GM18867 (cell line): ENCODE results near the gene MFAP2.

Experiments
- ATAC-seq: cut with Tn5 transposase; IDR thresholded peaks from one replicate; pipeline ENCODE4 v1.9.1; 2021; ENCODE audit warnings: mild to moderate bottlenecking, moderate library complexity; ENCODE audit not compliant: unreplicated experiment

The MFAP2 gene

DNA sequence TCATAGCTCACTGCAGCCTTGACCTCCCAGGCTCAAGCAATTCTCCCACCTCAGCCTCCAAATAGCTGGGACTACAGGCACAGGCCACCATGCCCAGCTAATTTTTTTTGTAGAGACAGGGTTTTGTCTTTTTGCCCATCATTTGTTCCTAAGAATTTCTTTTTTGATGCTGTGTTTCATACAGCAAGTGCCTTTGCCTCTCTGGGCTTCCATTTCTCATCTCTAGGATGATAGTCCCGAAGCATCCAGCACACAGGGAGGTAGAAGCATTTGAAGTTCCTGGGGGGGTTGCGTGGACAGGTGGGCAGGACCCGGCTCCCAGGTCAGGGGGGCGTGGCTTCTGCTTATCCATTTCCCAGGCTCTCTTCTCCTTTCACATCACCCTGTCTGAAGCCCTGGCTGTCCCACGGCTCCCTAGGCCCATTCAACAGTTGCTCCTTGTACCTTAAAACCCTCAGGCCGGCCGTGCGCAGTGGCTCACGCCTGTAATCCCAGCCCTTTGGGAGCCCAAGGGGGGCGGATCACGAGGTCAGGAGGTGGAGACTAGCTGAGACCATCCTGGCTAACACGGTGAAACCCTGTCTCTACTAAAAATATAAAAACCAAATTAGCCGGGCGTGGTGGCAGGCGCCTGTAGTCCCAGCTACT, 27.9 kb upstream of the MFAP2 start:
- no peak for ATAC-seq

GRCh38 chr1:17007121-17007520, 26.7 kb upstream of the MFAP2 start:
- ATAC-seq, result no peak

DNA sequence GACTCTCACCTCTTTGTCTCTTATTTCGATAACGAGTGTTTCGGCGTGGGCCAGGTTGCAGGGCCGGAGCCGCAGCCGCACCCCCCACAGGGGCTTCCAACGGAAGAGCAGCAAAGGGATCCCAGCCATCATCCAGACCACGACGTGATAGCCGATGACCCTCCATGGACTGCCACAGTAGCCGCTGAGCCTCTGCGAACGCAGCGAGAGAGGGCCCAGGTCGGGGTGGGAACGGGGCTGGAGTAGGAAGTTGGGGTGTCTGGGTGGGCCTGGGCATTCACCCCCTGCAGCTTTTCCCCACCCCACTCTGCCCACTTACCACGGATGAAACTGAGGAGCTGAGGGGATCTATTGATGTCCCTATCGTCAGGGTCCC, 24.9 kb upstream of the MFAP2 start:
- ATAC-seq, result no peak

DNA sequence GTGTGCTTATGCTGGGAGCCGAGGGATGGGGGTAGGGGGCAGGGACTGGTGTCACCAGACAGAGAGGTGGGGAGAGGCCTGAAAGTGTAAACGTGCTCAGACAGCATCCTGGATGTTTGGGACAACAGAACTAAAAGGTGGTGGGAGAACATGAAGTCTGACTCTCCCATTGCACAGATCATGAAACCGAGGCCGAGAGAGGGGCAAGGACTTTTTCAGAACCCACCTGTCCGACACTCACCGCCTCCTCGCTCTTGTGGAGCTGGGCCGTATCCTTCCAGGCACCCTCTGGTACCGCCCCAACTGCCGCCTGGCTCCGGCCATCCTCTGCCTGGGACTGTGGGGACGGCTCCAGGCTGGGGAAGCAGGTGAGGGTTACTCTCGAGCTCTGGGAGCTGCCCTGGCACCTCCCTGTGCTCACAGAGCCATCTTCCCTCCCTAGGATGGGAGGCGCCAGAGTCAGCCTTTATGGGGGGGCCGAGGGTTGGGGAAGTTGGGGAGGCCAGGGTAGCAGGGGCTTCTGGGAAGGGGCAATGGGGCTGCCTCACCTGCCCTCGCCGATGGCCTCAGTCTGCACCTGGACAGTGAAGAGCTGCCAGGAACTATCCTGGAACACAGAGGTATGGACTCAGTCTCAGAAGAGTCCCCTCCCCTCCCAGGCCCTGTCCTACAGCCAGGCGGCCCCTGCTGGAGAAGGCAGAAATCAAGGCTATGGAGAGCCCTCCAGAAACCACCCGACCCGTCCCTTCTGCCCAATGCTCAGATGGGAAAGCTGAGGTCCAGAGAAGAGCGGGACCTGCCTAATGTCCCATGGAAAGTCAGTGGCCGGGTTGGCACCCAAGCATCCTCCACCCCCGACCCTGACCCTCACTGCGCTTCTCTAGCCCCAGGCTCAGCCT, 24.3 kb upstream of the MFAP2 start:
- ATAC-seq, result no peak

DNA sequence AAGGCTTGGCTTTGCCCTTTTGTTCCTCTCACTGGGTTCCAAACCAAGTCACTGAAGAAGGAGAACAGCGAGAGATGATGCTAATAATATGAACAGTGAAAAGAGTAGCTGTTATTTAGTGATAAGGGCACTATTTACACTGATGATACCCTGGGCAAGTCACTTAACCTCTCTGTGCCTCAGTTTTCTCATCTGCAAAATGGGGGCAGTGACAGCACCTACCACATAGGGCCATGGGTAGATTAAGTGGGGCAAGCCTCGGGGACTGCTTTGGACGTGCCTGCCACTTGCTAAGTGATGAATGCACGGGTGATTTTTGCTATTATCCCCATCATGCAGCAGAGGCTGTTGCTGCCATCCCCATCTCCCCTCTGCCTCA, 22.1 kb upstream of the MFAP2 start:
- no peak for ATAC-seq

GRCh38 chr1:17001760-17002523, 21.5 kb upstream of the MFAP2 start:
- ATAC-seq, result no peak

GRCh38 chr1:16999863-17000262, 19.4 kb upstream of the MFAP2 start:
- no peak for ATAC-seq

- no peak for ATAC-seq
Measured at GRCh38 chr1:16998589-16998988, 18.2 kb upstream of the MFAP2 start.

DNA sequence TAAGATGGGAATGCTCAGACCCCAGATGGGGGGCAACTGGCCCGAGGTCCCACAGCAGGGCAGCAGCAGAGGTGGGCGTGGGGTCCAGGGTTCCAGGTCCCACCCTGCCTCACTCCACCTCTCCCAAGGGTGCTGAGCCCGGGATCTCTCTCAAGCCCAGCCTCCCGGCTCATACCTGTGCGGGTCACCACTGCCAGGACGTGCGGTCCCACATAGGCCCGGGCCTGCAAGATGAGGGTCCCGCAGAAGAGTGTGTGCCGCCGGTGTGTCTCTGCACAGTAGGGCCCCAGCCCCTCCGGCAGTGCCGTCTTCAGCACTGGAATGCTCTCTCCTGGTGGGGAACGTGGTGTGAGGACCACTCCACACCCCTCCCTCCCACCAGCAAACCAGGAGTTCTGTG, 16.4 kb upstream of the MFAP2 start:
- no peak for ATAC-seq

DNA sequence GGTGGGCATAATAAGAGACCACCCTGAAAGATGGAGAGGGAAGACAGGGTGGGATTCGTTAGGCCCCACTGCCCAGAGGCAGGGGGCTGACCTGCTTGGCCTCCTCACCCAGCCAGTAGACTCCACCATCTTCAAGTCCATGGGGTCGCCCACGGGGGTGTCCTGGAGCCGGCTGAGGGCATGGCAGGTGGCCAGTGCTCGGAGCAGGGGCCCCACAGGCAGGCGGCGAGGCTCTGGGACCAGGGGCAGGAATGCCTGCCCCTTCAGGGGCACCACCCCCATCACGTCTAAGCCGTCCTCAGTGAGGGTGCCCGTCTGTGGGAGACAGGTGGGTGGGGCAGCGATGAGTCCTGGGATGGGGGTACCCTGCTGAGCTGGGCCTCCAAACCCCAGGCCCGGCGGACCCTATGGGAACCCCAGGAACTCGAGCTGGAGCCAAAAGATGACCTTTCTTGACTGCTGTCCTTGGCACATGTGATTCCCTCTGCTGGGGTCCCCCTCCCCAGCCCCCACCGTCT, 13.2 kb upstream of the MFAP2 start:
- no peak for ATAC-seq

- no peak for ATAC-seq
Measured at GRCh38 chr1:16992675-16993074, 12.3 kb upstream of the MFAP2 start.

DNA sequence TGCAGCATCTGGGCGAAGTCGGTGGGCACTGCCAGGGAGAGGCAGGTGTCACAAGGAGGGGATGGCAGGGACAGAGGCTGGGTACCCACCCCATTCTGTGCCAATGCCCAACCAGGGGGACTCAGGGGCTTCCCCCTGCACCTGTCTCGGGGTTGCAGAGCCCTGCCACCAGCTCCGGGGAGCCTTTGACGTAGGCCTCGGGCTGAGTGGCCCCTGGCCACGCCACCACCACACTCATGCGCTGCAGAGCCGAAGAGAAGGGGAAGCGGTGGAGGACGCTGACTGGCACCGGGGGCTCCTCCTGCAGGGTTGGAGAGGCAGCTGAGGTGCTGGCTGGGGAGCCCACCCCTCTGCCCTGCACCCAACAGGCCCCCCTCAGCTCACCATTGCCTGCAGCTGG, 11.7 kb upstream of the MFAP2 start:
- no peak for ATAC-seq

DNA sequence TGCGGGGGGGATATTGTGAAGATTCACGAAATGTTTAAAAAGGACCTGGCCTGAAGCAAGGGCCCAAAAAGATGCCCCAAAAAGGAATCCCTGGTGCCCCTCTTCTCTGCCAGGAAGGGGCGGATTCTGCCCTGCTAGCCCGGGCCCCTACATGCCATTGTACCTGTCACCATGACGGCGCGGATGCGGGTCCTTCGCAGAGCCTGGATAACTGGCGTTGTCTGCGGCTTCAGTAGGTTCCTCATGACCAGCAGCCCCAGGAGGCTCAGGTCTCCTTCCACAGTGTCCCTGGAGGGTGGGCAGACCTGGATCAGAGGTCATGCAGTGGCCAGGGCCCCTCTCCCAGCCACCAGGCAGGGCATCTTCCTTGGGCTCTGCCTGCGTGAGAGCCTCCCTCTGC, 11.2 kb upstream of the MFAP2 start:
- ATAC-seq, result no peak

GRCh38 chr1:16989676-16990391, 9.4 kb upstream of the MFAP2 start:
- no peak for ATAC-seq

- no peak for ATAC-seq
Measured at GRCh38 chr1:16988210-16988609, 7.8 kb upstream of the MFAP2 start.

DNA sequence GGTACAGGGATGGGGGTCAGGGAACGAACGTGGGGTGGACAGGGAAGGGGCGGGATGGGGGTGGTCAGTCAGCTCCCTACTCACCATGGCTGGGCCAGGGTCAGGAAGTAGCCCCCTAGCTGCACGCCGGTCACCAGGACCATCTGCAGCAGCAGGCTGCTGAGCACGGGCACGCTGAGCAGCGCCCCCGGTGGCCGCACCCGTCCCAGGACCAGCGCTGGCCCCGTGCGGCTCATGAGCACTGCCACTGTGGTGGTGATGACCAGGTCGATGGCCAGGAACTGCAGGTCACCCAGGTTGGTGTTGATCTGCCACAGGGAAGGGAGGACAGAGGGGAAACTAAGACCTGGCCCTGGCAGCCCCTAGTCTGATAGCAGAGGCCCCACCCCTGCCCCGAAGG, 6.5 kb upstream of the MFAP2 start:
- no peak for ATAC-seq

DNA sequence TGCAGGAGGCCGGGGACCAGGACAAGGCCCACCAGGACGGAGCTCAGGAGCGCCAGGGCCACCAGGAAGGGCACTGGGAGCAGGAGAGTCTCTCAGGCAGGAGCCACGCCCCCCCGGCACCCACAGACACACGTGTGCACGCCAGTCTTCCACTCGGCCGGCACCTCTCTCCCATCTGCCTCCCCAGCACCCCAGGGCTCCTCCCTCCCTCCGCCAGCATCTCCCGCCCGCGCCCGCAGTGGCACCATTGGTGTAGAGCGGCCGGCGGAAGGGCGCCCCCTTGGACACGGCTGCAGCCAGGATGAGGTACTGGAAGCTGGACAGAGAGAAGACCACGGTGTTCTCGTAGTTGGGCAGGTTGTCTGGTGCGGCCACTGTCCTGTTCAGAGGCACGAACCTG, 6.1 kb upstream of the MFAP2 start:
- no peak for ATAC-seq

- ATAC-seq, result no peak
Measured at GRCh38 chr1:16986113-16986512, 5.7 kb upstream of the MFAP2 start.

DNA sequence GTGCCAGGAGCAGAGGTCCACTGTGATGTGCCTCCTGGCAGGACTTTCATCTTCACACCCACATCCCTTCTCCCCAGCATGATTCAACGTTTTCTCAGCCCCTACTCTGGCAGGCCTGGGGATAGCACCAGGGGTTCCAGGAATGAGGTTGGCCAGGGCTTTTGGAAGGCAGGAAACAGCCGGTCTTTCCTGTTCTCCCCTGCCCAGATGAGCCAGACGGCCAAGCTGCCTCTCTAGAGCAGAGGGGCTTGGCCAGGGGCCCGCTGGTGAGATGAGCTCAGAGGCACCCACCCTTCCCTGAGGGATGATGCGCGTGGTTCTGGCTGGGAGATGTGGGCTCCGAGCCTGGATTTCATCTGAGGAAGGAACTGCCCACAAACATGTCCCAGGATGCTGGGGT, 4.3 kb upstream of the MFAP2 start:
- no peak for ATAC-seq

DNA sequence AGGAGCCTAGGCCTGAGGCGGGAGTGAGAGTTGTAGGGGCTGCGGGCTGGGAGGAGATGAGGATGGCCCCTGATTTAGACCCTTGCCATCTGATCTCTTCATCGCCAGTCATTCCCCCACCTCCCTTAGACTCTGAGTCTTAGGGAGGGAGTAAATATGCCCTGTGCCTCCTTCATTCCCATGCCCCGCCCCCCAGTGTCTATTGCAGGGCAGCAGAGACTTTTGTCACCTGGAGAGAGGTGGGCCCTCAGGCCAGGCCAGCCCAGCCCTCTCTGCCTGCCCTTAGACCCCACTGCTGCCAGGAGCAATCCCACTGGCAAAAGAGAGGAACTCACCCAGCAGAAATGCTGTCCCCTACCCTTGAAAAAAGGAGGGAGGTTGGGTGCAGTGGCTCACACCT, 3.2 kb upstream of the MFAP2 start:
- ATAC-seq, result no peak

- no peak for ATAC-seq
Measured at GRCh38 chr1:16982902-16983301, 2.5 kb upstream of the MFAP2 start.
